Stimulated activated CD4-positive, alpha-beta T cell treated with anti-CD3 and anti-CD28 coated beads, TNF-alpha, amount 100 ng/mL, for 4 hours (primary cell): ENCODE data around the gene LDLRAD1.
"Not testable (repeated sequence)": the region's sequence is repeated elsewhere in the genome, so short reads cannot be mapped to it uniquely, and the experiment has no call there.

Source experiments
- DNase-seq, 3 experiments: peaks; one replicate each; pipeline ENCODE4 v3.0.0-alpha.2; 2020; ENCODE audit warnings: low read depth in 3 of 3

LDLRAD1 gene

GRCh38 chr1:53992085-53992874 lies 25.7 kb downstream of the LDLRAD1 start:
- no peak for DNase-seq

DNA sequence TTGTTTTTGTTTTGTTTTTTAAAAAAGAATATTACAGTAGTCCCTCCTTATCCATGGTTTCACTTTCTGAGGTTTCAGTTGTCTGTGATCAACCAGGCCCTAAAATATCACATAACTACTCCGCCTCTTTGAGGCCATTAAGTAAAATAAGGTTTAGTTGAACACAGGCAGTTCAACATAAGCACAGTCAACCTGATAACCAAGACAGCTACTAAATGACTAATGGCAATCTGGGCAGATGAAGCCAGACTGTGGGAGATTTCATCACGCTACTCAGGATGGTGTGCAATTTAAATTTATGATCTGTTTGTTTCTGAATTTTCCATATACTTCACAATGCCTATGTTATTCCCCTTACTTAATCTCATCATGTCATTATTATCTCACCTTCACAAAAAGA lies 30.1 kb downstream of the LDLRAD1 start:
- no peak for DNase-seq

DNA sequence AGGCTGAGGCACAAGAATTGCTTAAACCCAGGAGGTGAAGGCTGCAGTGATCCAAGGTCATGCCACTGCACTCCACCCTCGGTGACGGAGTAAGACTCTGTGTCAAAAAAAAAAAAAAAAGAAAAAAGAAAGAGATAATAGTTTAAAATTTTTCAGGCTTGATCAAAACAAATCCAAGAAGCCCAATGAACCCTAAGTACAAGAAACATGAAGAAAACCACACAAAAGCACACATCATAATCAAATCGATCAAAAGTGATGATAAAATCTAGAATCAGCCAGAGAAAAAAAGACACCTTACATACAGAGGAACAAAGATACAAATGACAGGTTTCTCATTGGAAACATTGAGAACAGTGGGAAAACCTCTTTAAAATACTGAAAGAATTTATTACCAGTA lies 31.5 kb downstream of the LDLRAD1 start:
- no peak for DNase-seq

GRCh38 chr1:53984726-53985125 lies 33.3 kb downstream of the LDLRAD1 start:
- DNase-seq = no peak

- DNase-seq = no peak
Observed at GRCh38 chr1:53982763-53983104, 35.3 kb downstream of the LDLRAD1 start.

GRCh38 chr1:53982034-53982762 lies 35.8 kb downstream of the LDLRAD1 start:
- no peak for DNase-seq

DNA sequence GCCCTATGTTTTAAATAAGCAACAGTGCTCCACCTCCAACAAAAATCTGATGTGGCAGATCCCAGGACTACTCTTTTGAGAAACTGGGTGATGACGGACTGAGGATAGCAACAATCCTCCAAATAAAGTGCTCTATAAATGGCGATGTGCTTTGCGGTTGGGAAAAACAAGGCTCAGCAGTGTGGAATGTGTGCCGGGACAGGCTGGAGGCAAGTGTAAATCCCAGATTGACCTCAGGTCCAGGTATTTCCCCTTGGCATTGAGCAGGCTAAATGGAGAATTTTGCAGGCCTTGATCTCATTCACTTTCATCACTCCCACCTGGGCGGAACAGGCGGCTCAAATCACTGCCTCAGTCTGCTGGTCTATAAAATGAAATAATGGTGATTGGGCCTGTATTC lies 36.8 kb downstream of the LDLRAD1 start:
- DNase-seq = no peak

DNA sequence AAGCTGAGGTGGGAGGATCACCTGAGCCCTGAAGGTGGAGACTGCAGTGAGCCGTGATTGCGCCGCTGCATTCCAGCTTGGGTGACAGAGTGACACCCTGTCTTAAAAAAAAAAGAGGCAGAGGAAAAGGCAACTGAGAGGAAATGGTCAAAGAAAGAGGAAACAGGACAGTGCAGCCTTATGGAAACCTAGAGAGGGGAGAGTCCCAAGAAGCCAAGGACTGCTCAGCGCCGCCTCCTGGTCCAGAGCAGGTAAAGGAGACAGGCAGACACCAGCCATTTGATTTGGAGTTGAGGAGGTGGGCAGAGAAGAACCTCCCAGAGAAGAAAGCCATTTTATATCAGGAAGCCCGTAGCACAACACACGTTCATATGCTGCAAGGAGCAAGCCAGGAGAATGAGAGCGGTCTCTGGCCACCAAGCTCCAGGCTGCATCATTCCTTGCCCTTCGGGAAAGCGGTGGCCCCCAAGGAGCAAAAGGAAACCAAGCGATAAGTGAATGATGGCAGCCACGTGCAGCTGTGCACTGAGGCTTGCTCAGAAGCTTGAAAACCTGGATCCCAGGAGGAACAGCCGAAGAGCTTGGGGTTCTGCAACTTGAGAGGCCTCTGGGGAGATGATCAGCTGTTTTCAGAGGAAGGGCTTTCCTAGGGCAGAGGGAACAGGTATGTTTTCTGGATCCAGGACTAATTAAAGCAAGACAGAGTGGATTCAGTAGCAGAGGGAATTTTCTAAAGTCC lies 38.1 kb downstream of the LDLRAD1 start:
- DNase-seq = no peak

- DNase-seq = no peak
Observed at GRCh38 chr1:53975861-53976260, 42.1 kb downstream of the LDLRAD1 start.

- no peak for DNase-seq
Observed at GRCh38 chr1:53971718-53972117, 46.3 kb downstream of the LDLRAD1 start.

DNA sequence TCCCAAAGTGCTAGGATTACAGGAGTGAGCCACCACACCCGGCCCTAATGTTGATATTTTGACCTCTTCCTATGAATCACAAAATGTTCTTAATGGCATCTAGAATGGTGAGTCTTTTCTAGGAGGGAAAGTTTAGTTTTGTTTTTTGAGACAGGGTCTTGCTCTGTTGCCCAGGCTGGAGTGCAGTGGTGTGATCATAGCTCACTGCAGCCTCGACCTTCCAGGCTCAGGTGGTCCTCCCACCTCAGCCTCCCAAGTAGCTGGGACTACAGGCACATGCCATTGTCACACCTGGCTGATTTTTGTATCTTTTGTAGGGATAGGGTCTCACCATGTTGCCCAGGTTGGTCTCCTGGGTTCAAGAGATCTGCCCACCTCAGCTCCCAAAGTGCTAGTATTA lies 48.7 kb downstream of the LDLRAD1 start:
- DNase-seq = not testable (repeated sequence)

- no peak for DNase-seq
Observed at GRCh38 chr1:53968125-53968513, 49.9 kb downstream of the LDLRAD1 start.

- DNase-seq = no peak
Observed at GRCh38 chr1:53967409-53968124, 50.4 kb downstream of the LDLRAD1 start.

DNA sequence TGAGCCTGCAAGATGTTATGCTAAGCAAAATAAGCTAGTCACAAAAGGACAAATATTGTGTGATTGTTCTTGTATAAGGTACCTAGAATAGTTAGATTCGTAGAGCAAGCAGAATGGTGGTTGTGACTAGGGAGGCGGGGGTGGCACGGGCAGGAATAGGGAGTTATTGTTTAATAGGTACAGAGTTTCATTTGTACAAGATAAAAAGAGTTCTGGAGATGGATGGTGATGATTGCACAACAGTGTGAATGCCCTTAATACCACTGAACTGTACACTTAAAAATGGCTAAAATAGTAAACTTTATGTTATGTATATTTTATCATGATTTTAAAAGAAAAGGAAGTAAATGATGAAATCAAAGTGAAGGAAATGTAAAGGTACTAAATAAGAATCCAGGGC lies 51.2 kb downstream of the LDLRAD1 start:
- DNase-seq = no peak

GRCh38 chr1:53964109-53964508 lies 53.9 kb downstream of the LDLRAD1 start:
- no peak for DNase-seq

- no peak for DNase-seq
Observed at GRCh38 chr1:53963460-53963859, 54.5 kb downstream of the LDLRAD1 start.

- DNase-seq = no peak
Observed at GRCh38 chr1:53962395-53962794, 55.6 kb downstream of the LDLRAD1 start.

GRCh38 chr1:53959664-53960250 lies 58.2 kb downstream of the LDLRAD1 start:
- DNase-seq = no peak
